Stimulated activated naive B cell treated with anti-CD40 and anti-IgM and Interleukin-4, amounts not matched to agents 10 μg/mL and 1 μg/mL and 100 μg/mL, for 72 hours (primary cell): ENCODE measurements around the gene PHF5A.
A peak's percentile ranks its signal among the peaks of the same experiment; 100 is the strongest.
"Not testable (repeated sequence)": the region's sequence is repeated elsewhere in the genome, so short reads cannot be mapped to it uniquely, and the experiment has no call there.

ENCODE experiments used
- ATAC-seq, 2 donors: fragments of 150-1000 bp; cut with Tn5 transposase; replicated peaks; 2 replicates each; pipeline ENCODE4 v1.10.0; 2021; ENCODE audit warnings: moderate library complexity in 1 of 2
- DNase-seq: peaks from one replicate; pipeline ENCODE4 v3.0.0; 2021
- H3K27ac Mint-ChIP-seq: one replicate; pipeline ENCODE4 v1.8.0; 2022; ENCODE audit warnings: mild to moderate bottlenecking, mixed read lengths
- H3K27me3 Mint-ChIP-seq, 2 donors: one replicate each; pipeline ENCODE4 v1.8.0; 2022; ENCODE audit warnings: mixed read lengths in 2 of 2
- H3K36me3 Mint-ChIP-seq, 2 donors: one replicate each; pipeline ENCODE4 v1.8.0; 2022; ENCODE audit warnings: mixed read lengths in 2 of 2, mild to moderate bottlenecking in 1 of 2
- H3K4me1 Mint-ChIP-seq, 2 donors: one replicate each; pipeline ENCODE4 v1.8.0; 2022; ENCODE audit warnings: mixed read lengths in 2 of 2, mild to moderate bottlenecking in 1 of 2
- H3K4me3 Mint-ChIP-seq, 2 donors: one replicate each; pipeline ENCODE4 v1.8.0; 2022; ENCODE audit warnings: mild to moderate bottlenecking in 2 of 2, mixed read lengths in 2 of 2, moderate library complexity in 1 of 2
- H3K9me3 Mint-ChIP-seq, 2 donors: one replicate each; pipeline ENCODE4 v1.8.0; 2022; ENCODE audit warnings: mixed read lengths in 2 of 2, mild to moderate bottlenecking in 1 of 2

PHF5A gene

DNA sequence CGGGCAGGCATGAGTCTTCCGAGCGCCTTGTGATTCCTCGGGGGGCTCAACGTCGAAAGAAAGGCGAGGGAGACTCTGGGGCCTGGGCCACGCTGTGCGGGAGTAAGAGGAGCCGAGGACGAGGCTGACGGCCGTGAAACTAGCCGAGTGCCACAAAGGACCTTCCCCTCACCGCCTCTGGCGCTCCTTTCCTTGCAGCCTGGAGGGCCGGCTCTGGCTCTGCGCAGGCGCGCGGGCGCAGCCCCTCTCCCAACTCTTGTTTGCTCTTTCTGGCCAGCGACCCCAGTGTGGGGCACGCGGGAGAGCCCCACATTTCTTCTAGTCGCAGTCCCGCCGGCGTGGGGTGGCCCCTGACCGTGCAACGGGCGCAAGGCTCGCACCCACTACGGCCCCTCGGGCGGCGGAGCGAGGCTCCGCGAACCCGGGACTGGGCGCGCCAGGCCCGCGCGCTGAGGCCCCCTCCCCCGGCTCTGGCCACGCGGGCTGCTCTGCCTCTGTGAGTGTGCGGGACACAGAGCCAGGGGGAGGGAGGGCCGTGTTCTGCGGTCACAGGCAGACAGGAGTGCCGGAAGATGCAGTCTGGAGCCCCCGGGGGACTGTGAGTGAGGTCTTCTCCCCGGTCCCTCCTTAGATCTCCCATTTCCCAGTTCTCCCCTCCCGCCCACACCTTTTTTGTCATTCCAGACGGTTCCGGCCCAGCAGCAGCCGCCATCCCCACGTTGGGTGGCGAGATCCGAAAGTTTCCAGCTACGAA is 20.9 kb downstream of the PHF5A start:
- Mint-ChIP-seq H3K36me3 (peaks cover 11 to 38% of the 10 kb centered on the region in 2 donors), H3K27me3 (no peaks in the 10 kb centered on the region), H3K4me3 (peak overlapping the region; percentile 93 to 94), H3K27ac (peak overlapping the region; percentile 98), H3K9me3 (no peaks in the 10 kb centered on the region), H3K4me1 (peaks cover 10 to 18% of the 10 kb centered on the region in 2 donors)
- DNase-seq, result peak; percentile 65
- ATAC-seq, result peak; percentile 23 to 30

DNA sequence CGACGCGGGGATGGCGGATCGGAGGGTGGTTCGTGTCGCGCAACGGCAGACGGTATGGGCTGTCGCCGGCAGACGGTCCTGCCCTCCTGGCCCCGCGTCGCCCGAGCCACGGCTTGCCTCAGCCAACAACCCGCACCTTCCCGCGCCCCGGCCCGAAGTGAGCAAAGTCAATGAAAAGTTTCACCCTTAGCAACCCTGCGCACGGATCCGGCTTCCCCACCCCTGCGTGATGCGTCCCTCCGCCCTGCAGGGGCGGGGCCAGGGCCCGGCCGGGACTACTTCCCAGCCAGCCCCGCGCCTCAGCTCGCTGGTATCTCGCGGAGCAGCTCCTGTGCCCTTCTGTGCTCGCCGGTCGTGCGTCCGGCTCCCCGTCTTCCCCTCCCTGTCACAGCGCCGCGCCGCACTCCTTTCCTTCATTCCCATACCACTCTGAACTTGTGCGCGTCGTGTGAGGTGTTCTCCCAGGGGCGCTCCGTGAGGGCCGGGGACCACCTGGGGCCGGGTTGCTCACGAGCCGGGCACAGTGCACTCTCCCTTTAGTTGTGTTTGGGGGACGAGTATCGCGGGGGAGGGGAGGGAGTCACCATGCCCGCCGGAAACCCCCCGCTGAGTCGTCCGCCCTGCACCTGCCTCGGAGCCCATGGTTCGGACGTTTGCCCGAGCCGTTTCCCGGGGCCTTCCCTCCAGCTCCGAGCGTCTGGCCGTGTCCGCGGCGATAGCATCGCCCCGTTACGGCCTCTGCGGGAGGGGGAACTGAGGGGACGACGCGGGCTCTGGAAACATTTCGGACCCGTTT is 21.7 kb downstream of the PHF5A start, which contains the start of gene TOB2:
Gene TOB2 (minus strand): TSS at position 163 of the 796 bp plus-strand sequence. CDS start 9,456 bp downstream, outside the sequence.
- ATAC-seq (peak; percentile 46 to 61), DNase-seq (peak; percentile 93)
- Mint-ChIP-seq H3K4me1 (peaks cover 10 to 24% of the 10 kb centered on the region in 2 donors), H3K4me3 (peak within 1 kb of the TSS; percentile 93 to 94), H3K9me3 (no peaks in the 10 kb centered on the region), H3K27ac (peak within 1 kb of the TSS; percentile 98), H3K27me3 (no peaks in the 10 kb centered on the region), H3K36me3 (peaks cover 11 to 35% of the 10 kb centered on the region in 2 donors)

DNA sequence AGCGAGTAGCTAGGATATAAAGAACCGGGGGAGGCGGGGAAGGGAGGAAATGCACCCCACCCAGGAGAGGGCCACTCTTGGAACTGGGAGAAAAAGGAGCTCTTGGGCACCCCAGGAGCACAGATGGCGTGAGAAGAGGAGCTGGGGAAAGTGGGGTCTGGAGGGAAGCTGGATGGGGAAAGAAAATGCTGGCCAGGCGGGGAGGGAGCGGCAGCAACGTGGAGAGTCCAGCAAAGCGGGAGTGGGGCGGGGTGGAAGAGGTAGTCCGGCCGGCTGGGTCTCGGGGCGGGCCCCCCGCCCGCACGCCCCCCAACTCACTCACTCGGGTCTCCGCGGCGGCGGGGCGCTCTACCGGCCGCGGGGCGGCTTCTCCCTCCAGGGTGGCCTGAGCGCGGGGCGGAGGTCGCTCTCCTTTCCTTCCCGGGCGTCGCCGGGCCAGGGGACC is 22.4 kb downstream of the PHF5A start:
- H3K36me3 Mint-ChIP-seq, result peaks cover 11 to 38% of the 10 kb centered on the region in 2 donors
- H3K4me1 Mint-ChIP-seq, result peaks cover 10 to 24% of the 10 kb centered on the region in 2 donors
- ATAC-seq, result no peak
- no peaks in the 10 kb centered on the region for H3K27me3 Mint-ChIP-seq
- DNase-seq, result no peak
- no peaks in the 10 kb centered on the region for H3K9me3 Mint-ChIP-seq
- H3K4me3 Mint-ChIP-seq, result peak overlapping the region; percentile 93 to 94
- peak overlapping the region; percentile 98 for H3K27ac Mint-ChIP-seq

DNA sequence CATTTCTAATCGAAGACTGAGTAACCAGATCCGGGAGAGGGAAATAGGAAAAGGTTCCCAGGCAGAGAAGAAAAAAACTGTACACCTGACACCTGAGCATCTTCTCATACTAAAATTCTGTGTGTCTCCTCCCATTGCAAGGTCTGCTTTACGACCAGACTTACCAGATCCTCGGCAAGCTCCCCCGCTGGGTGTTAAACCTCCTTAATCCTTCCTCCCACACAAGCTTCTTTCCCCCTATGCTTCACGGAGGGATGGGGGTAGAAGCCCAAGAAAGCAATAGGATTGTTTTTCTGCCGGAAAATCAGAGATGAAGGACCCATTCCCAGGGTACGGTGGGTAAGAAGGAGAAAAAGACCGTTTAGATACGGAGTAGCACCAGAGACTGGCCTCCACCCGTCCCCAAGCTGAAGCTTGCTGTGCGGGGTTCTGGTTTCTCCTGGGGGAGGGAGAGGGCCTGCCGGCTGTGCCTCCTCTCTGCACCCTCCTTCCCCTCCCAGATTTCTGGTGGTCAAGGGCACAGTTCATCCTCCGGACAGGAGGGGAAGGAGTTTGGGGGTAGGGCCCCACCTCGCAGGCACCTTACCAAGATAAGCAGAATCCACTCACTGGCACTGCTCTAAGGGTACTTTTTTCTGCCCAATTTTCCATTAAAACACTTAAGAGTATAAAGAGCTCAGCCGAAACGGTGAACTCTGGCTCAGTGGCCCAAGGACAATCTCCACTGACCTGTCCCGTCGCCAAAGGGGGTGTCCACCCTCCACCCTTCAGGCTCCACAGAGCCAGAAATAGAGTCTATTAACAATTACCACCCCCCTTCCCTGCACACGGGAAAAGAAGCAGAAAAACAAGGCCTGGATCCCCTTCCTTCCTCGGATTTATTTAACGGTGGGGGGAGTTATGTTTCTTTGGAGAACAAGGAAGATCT is 23.1 kb downstream of the PHF5A start:
- DNase-seq (no peak), ATAC-seq (no peak)
- H3K27me3 Mint-ChIP-seq, result no peaks in the 10 kb centered on the region
- H3K4me1 Mint-ChIP-seq, result peaks cover 10 to 27% of the 10 kb centered on the region in 2 donors
- peak overlapping the region; percentile 98 for H3K27ac Mint-ChIP-seq
- peak overlapping the region; percentile 93 to 94 for H3K4me3 Mint-ChIP-seq
- H3K36me3 Mint-ChIP-seq, result peaks cover 11 to 40% of the 10 kb centered on the region in 2 donors
- no peaks in the 10 kb centered on the region for H3K9me3 Mint-ChIP-seq

DNA sequence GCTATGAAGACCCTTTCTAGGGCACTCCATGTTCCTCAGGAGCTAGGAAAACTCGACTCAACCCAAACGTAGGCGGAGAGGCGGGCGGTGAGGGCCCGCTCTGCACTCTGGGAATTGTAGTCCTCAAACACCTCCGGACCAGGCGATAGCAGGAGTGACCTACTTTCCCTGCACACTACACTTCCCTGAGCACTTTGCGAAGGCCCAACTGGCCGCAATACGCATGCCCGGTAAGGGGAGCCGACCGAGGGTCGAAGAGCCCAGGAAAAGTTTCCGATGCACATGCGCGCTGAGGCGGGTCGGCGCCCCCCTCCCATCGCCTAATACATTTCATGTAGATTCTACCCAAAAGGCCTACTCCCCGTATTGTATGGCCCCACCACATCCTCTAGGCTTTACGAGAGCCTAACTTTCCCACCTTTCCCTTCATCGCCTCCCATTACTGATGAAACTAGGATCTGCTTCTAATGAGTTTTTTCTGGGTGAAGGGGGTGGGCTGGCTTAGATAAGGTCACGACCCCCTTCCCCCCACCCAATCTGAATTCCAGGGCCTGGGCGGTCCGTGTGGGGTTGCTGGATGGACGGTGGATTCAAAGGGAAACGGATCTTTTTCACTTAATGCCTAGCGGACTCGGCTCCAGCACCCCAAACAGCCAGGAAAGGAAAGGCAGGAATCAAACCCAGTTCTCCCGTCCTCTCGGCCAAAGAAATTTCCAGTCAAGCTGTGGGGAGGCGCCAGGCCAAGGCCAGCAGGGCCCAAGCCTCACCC is 23.9 kb downstream of the PHF5A start:
- Mint-ChIP-seq H3K27me3 (no peaks in the 10 kb centered on the region), H3K9me3 (no peaks in the 10 kb centered on the region), H3K27ac (peak overlapping the region; percentile 98), H3K4me1 (peaks cover 10 to 35% of the 10 kb centered on the region in 2 donors), H3K36me3 (peaks cover 17 to 44% of the 10 kb centered on the region in 2 donors), H3K4me3 (peak overlapping the region; percentile 93 to 94)
- peak; percentile 83 for DNase-seq
- peak; percentile 52 to 56 for ATAC-seq

DNA sequence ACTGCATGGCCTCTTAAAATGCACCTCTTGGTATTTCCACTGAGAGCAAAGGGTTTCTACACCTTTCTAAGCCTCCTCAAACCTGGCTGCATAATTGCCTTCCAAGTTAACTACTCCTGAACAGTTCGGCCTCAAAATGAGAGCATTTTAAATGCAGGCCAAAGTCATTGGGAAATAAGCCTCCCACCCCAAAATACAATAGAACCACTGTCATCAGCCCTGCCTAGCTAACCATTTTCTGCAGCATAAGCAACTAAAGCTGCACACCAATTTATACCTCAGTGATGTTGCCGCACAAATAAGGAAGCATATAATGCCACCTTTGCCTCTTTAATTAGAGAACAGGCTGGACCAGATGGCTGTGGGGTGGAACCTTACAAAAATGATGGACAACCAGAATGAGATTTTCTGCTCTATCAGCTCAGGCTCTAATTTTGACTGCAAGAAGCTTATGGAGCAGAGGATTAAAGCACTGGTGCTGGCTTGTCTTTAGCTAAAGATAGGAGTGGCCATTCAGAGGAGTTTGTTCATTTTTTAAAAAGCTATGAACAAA is 26.2 kb downstream of the PHF5A start:
- peaks cover 21 to 50% of the 10 kb centered on the region in 2 donors for H3K36me3 Mint-ChIP-seq
- DNase-seq (no peak), ATAC-seq (no peak)
- peaks cover 9 to 40% of the 10 kb centered on the region in 2 donors for H3K4me1 Mint-ChIP-seq
- H3K27me3 Mint-ChIP-seq, result no peaks in the 10 kb centered on the region
- no peak overlapping the region for H3K27ac Mint-ChIP-seq
- no peak overlapping the region for H3K4me3 Mint-ChIP-seq
- H3K9me3 Mint-ChIP-seq, result no peaks in the 10 kb centered on the region

DNA sequence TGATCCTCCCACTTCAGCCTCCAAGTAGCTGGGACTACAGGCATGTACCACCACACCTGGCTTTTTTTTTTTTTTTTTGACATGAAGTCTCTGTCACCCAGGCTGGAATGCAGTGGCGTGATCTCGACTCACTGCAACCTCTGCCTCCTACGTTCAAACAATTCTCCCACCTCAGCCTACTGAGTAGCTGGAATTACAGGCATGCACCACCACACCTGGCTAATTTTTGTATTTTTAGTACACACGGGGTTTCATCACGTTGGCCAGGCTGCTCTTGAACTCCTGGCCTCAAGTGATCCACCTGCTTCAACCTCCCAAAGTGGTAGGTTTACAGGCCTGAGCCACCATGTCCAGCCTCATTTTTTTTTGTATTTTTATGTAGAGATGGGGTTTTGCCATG is 28.0 kb downstream of the PHF5A start:
- DNase-seq, ATAC-seq, H3K9me3 Mint-ChIP-seq, H3K27me3 Mint-ChIP-seq: not testable (repeated sequence)
- H3K27ac Mint-ChIP-seq, result peak overlapping the region; percentile 51
- peak overlapping the region in 1 of 2 donors; percentile 33 for H3K4me3 Mint-ChIP-seq
- peaks cover 29 to 61% of the 10 kb centered on the region in 2 donors for H3K36me3 Mint-ChIP-seq
- peaks cover 22 to 56% of the 10 kb centered on the region in 2 donors for H3K4me1 Mint-ChIP-seq

DNA sequence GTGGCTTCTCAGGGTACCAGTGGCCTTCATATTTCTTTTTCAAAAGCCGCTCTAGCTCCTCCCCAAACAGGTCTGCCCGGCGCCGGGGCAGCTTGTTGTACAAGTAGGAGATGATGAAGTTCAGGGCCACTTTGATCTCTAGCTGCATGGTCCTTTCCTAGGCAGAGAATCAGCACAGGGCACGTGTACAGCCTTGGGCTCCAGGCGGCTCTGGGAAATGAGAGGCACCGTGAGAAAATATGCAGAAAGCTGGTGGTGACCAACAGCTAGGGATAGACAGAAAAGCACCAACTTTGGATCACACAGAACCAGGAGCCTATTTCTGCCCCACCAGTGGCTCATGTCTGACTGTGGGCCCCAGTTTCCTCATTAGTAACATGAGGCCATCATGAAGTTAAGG is 31.3 kb downstream of the PHF5A start:
- no peaks in the 10 kb centered on the region for H3K27me3 Mint-ChIP-seq
- peaks cover 26 to 58% of the 10 kb centered on the region in 2 donors for H3K36me3 Mint-ChIP-seq
- H3K27ac Mint-ChIP-seq, result peak overlapping the region; percentile 80
- no peak overlapping the region for H3K4me3 Mint-ChIP-seq
- no peak for ATAC-seq
- H3K9me3 Mint-ChIP-seq, result no peaks in the 10 kb centered on the region
- peaks cover 27 to 49% of the 10 kb centered on the region in 2 donors for H3K4me1 Mint-ChIP-seq
- no peak for DNase-seq

DNA sequence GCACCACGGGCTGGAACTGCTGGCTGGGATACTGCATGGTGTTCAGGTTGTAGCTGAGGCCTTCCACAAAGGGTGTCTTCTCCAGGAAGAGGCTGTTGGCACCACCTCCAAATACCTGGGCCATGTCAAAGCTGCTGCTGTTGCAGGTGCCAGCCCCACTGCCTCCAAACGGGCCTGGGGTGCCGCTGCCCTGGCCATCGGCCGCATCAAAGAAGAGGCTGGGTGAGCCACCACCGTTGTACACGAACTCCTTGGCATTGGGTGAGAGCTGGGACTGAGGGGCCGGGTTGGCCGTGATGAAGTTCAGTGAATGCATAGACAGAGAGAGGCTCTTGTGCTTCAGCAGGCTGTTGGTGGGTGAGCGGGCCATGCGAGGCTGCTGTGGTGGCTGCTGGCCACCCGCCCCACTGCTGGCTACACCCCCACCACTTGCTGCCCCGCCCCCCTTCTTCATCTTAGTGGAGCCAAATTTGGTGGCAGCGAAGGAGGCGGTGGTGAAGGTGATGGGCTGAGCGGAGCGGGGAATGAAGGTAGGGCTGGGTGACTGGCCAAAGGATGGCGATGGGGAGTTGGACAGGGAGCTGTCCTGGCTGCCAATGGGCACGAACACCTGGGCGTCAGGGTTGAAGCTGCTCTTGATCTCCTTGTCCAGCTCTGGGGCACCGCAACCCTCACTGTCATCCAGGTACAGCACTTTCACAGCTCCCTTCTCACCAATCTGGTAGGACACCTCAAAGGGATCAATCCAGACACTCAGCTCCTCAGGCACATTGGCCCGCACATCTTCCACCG is 32.0 kb downstream of the PHF5A start:
- H3K9me3 Mint-ChIP-seq, result no peaks in the 10 kb centered on the region
- H3K4me3 Mint-ChIP-seq, result no peak overlapping the region
- H3K4me1 Mint-ChIP-seq, result peaks cover 28 to 49% of the 10 kb centered on the region in 2 donors
- peak overlapping the region; percentile 91 for H3K27ac Mint-ChIP-seq
- no peaks in the 10 kb centered on the region for H3K27me3 Mint-ChIP-seq
- ATAC-seq (no peak), DNase-seq (no peak)
- peaks cover 30 to 64% of the 10 kb centered on the region in 2 donors for H3K36me3 Mint-ChIP-seq

DNA sequence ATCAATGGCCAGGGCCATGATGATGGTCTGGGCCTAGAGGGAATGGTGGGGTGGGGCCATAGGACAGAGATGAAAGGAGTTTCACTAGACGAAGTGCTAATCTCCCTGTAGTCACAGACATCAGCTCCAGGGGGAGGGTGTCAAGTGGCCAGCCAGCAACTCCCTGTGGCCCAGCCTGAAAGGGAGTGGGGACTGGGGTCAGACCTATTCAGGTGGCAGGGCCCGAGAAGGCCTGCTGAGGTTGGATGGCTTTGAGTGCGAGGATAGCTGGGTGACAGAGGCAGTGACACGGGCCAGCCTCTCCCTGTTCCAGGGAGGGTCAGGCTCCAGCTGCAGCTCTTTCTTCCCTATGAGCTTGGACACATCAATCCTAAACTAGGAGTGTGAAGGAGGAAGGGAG is 32.9 kb downstream of the PHF5A start:
- Mint-ChIP-seq H3K27me3 (no peaks in the 10 kb centered on the region), H3K4me1 (peaks cover 33 to 51% of the 10 kb centered on the region in 2 donors), H3K27ac (peak overlapping the region; percentile 31), H3K9me3 (no peaks in the 10 kb centered on the region), H3K36me3 (peaks cover 36 to 66% of the 10 kb centered on the region in 2 donors), H3K4me3 (no peak overlapping the region)
- no peak for ATAC-seq
- DNase-seq, result no peak

DNA sequence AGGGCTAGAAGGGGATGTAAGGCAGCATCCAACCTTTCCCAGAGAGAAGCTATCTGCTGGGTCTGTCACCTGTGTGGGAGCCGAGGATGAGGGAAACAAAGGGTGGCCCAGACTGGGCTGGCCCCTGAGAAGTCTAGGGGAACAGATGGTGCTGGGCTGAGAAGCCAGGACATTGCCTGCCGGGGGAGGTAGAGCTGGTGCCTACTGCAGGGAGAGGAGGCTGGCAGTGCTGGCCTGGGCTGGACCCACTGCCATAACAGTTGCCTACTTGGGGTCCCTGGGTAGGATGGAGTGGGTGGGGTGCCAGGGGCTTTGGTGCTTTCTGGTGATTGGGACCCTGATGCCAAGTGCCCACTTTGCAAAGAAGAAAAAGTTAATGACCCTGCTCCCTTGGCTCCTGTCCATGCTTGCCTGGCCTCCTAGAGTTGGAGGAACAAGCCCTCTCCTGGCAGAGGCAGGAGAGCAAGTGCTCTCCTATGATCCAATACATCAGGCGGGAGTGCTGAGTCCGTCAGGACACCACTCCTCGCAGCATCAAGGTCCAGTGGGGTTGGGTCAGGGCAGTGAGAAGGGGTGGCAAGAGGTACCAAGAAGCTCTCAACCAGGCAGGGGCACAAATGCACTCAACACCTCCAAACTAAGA is 34.0 kb downstream of the PHF5A start:
- H3K27ac Mint-ChIP-seq, result peak overlapping the region; percentile 63
- peaks cover 33 to 40% of the 10 kb centered on the region in 2 donors for H3K4me1 Mint-ChIP-seq
- not testable (repeated sequence) for H3K9me3 Mint-ChIP-seq, DNase-seq, ATAC-seq, H3K27me3 Mint-ChIP-seq
- H3K4me3 Mint-ChIP-seq, result peak overlapping the region in 1 of 2 donors; percentile 37
- H3K36me3 Mint-ChIP-seq, result peaks cover 33 to 70% of the 10 kb centered on the region in 2 donors

DNA sequence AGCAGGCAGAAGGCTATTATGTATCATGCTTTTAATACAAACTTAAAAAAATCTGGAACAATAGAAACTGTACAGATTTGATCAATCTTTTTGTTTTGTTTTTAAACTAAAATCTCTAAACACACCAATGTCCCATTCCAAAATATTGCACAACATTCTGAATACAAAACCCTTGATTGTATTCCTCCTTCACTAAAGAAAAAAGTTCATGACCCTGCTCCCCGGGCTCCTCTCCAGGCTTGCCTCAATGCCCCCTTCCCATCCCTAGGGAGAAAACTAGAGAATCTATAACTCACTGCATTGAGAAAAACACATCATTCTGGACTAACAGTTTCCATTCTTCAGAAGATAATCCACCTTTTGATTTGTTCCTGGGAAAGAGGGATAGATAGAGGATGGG is 35.0 kb downstream of the PHF5A start:
- not testable (repeated sequence) for H3K9me3 Mint-ChIP-seq, H3K27me3 Mint-ChIP-seq, DNase-seq, H3K4me3 Mint-ChIP-seq, ATAC-seq
- Mint-ChIP-seq H3K27ac (peak overlapping the region; percentile 37), H3K36me3 (peaks cover 31 to 62% of the 10 kb centered on the region in 2 donors), H3K4me1 (peaks cover 27 to 30% of the 10 kb centered on the region in 2 donors)
